NCI-H2081 treated with DMSO at 0.1 percent for 48 hours (cell line): ENCODE measurements around the gene CEP44.
"Not testable (repeated sequence)": the region's sequence is repeated elsewhere in the genome, so short reads cannot be mapped to it uniquely, and the experiment has no call there.

Experiments used
- DNase-seq: peaks from one replicate; lab custom pipeline; 2025; lab: John Stamatoyannopoulos, UW

Gene CEP44

DNA sequence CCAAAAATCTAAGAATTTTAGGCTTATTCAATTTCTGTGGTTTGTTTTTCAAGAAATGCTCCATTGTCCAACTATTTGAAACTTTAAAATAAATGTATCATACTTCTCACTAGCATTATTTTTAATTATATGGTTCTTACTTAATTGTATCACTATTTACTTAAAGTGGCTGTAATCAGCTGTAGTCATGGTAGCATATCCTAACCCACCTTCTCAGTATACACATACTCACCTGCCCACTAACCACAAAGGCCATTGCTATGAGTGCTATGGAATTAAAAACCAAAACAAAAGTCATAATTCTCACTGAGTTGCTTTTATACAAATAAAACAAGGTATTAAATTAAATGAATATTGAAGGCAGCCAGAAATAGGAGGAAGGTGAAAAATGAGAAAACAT, 5.2 kb upstream of the CEP44 start:
- peak; percentile 30 for DNase-seq

GRCh38 chr4:174279433-174280155, 4.1 kb upstream of the CEP44 start:
- no peak for DNase-seq

GRCh38 chr4:174281182-174281737, 2.5 kb upstream of the CEP44 start:
- no peak for DNase-seq

DNA sequence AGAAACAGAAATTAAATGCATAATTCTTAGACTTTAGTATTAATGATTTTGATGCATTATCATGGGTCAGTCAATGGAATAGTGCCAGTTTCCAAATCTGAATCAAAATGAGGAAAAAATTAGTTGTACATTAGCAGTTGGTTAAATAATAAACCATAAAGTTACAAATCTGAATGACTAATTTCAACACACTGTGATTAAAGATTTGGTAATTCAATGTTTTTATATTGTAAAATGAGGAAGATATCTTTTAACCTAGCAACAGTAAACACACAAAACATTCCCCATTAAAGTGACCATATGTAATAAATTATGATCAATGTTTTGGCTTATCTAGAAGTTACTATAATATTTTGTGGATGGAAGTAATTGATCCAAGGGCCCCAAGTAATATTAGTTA, 1.8 kb upstream of the CEP44 start:
- DNase-seq: no peak

DNA sequence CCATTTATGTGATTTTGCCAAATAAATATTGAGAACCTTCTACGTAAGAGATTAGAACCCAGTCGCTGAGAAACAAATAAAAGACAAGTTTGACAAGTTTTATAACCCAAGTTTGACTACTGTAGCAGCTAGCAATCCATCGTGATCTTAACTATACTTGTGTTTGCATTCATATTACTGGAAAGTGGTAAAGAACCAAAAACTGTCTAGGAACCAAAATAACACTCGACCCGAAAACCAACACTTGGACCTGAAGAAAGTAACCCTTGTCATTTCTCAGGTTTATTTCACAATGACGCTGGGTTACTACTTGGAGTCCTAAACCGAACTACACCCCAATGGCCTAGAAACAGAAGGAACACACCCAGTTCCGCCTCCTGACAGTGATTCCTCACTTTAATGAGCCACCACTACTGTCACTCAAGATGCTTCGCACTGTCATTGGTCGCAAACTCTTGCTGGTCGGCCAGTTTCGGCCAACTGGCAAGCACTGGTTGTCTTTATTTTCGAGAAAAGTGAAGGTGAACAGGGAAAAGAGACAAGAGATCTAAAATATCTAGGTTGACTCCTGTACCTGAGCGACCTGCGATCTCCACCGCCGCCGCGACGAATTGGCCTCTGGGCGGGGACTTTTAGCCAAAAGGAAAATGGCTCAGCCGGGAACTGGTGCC, 740 bp upstream of the CEP44 start:
- DNase-seq: peak; percentile 68

DNA sequence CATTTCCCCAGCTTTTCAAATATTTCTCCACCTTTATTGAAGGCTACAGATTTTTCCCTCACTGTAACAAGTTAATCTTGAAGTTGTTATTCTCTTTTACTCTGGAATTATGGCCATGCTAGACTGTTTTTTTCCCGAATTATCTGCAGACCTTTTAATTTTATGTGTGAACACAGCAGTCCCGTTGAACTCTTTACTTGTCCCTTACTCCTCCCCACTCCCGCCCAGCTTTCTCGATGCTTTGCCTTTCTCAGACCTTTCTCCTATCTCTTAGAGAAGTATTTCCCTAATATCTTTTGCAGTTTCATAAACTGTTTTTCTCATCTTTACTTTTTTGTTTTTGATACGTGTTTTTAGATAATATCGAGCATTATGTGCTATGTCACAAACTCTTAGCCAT, 776 bp downstream of the CEP44 start:
- no peak for DNase-seq

GRCh38 chr4:174286870-174287269, 3.2 kb downstream of the CEP44 start:
- DNase-seq: no peak

- no peak for DNase-seq
These were observed 8.8 kb downstream of the CEP44 start for GRCh38 chr4:174292473-174292872.

GRCh38 chr4:174294641-174295040, 10.9 kb downstream of the CEP44 start:
- DNase-seq: not testable (repeated sequence)

- not testable (repeated sequence) for DNase-seq
These were observed 11.4 kb downstream of the CEP44 start for GRCh38 chr4:174295142-174295541.

GRCh38 chr4:174303687-174304086, 20.0 kb downstream of the CEP44 start:
- DNase-seq: no peak

- no peak for DNase-seq
These were observed 21.0 kb downstream of the CEP44 start for GRCh38 chr4:174304664-174305063.

- DNase-seq: no peak
These were observed 22.2 kb downstream of the CEP44 start for GRCh38 chr4:174305961-174306360.

GRCh38 chr4:174307694-174308093, 24.0 kb downstream of the CEP44 start:
- no peak for DNase-seq

GRCh38 chr4:174312993-174313392, 29.3 kb downstream of the CEP44 start:
- no peak for DNase-seq

DNA sequence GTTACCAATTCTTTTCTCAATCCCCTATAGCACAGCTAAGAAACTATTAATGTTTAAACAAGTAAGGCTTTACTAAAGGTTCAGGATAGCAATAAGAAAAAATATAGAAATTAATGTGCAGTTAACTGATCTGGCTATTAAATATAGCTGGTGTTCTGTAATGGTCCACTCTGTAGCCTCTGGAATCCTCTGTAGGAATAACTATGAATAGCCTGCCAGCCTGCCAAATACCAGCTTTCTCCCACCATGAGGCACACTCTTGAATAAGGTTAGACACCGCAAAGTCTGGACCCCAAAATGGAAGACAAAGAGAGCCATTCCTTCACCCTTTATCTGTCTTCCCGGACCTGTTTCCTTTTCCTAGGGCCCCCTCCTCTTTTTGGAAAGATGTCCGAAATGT, 30.6 kb downstream of the CEP44 start:
- DNase-seq: no peak

GRCh38 chr4:174314770-174315169, 31.1 kb downstream of the CEP44 start:
- no peak for DNase-seq

GRCh38 chr4:174316546-174316945, 32.8 kb downstream of the CEP44 start:
- no peak for DNase-seq

GRCh38 chr4:174316954-174317353, 33.2 kb downstream of the CEP44 start:
- no peak for DNase-seq

DNA sequence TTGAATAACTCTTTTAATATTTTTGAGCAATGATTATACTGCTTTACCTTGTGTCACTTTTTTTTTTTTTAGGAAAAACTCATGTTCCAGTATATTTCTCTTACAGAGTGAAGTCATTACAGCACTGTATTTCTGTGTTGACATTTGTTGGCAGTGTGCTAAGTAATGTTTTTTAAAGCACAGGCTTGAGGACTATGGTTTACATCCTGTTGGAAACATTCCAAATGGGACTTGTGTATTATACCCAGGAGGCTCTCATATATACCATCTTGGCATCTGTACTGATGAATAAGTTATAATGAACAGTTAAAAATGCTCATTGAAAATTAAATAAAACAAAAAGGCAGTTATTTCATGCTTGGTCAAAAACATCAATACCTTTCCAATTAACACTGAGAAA, 33.8 kb downstream of the CEP44 start:
- no peak for DNase-seq

DNA sequence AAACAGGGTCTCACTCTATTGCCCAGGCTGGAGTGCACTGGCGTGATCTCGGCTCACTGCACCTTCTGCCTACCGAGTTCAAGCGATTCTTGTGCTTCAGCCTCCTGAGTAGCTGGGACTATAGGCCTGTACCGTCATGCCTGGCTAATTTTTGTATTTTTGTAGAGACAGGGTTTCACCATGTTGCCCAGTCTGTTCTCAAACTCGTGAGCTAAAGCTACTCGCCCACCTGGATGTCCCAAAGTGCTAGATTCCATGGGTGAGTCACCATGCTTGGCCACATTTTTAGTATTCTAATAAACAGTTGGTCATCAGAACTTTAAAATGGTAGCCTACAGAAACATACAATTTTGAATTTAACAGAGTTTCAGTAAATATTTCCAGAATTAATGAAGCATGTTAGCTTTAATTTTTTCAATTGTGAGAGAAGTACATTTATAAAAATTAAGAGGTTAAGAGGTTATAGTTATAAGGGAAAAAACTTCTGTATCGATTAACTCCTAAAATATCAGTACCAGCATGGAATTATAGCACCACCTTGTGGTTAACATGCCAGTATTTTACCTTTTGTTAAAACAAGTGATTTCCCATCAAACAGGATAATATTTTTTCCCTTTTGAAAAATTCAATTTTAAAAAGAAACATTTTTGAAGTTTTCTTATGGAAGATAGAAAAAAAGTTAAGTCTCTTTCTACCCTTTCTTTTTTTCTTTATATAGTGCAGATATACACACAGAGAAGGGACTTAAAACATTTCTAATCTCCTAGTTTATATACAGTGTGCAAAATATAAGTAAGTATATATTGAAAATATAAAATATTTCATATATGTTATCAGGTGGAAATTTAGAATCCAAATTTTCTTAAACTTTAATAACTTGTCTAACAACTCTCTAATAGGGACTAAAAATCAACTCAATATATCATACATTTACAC, 35.4 kb downstream of the CEP44 start:
- no peak for DNase-seq

GRCh38 chr4:174320494-174321199, 36.9 kb downstream of the CEP44 start:
- DNase-seq: no peak
